ENCODE results near the gene TSPAN4. TPM values are rescaled to one million over a fixed set of nuclear protein-coding genes. Genes with fewer than 3 reads are reported as not detected.
A peak's percentile ranks its signal among the peaks of the same experiment; 100 is the strongest.

Gene TSPAN4
- total and polyA plus RNA-seq, 7 donors, result 11.4 to 38.5 (median 17.7) TPM

- no peak for TF ChIP-seq CTCF (IDR thresholded peaks at IDR 0.05)
- DNase-seq, result no peak
- Histone ChIP-seq H3K36me3 (ENCODE audit: insufficient read depth in 1 of 2, low read depth in 1 of 2) (peaks cover 10 to 46% of the 10 kb centered on the region in 2 donors), H3K9me3 (no peaks in the 10 kb centered on the region), H3K4me1 (peaks cover 26% of the 10 kb centered on the region), H3K27ac (no peak overlapping the region), H3K27me3 (ENCODE audit: insufficient read depth in 3 of 3, low read length in 2 of 3) (no peaks in the 10 kb centered on the region), H3K4me3 (no peak overlapping the region)
- intact Hi-C loops (cut with DNase I), result no loop called here
- WGBS, 3 donors, result 86 to 92% (median 89%) methylated on average over 11 of the region's 11 CpGs
- ATAC-seq, result no peak
Observed at GRCh38 chr11:815675-816432, 26.8 kb upstream of the TSPAN4 start.

- DNase-seq (no peak), ATAC-seq (no peak)
- 76 to 79% (median 77%) methylated on average over 11 of the region's 11 CpGs for WGBS, 3 donors
- Histone ChIP-seq H3K27ac (no peak overlapping the region), H3K4me3 (no peak overlapping the region), H3K9me3 (no peaks in the 10 kb centered on the region), H3K4me1 (peaks cover 26% of the 10 kb centered on the region), H3K27me3 (ENCODE audit: insufficient read depth in 3 of 3, low read length in 2 of 3) (no peaks in the 10 kb centered on the region), H3K36me3 (ENCODE audit: insufficient read depth in 1 of 2, low read depth in 1 of 2) (peaks cover 9 to 41% of the 10 kb centered on the region in 2 donors)
- no peak for TF ChIP-seq CTCF (IDR thresholded peaks at IDR 0.05)
- intact Hi-C loops (cut with DNase I), result no loop called here
Observed at GRCh38 chr11:816433-816779, 26.2 kb upstream of the TSPAN4 start.

- H3K4me3 ChIP-seq, result peak within 1 kb of the TSS; percentile 88
- peaks cover 30% of the 10 kb centered on the region for H3K4me1 ChIP-seq
- peaks cover 2 to 40% of the 10 kb centered on the region in 2 donors for H3K36me3 ChIP-seq (ENCODE audit: insufficient read depth in 1 of 2, low read depth in 1 of 2)
- H3K27me3 ChIP-seq (ENCODE audit: insufficient read depth in 3 of 3, low read length in 2 of 3), result no peaks in the 10 kb centered on the region
- H3K27ac ChIP-seq, result peak within 1 kb of the TSS; percentile 96
- 31 to 42% (median 41%) methylated on average over 17 to 20 of the region's 20 CpGs for WGBS, 3 donors
- no peak for TF ChIP-seq CTCF (IDR thresholded peaks at IDR 0.05)
- ATAC-seq (no peak), DNase-seq (peak; percentile 60 to 78)
- intact Hi-C loops (cut with DNase I), result no loop called here
- no peaks in the 10 kb centered on the region for H3K9me3 ChIP-seq
Observed at GRCh38 chr11:818396-819128, 24.1 kb upstream of the TSPAN4 start, which contains the start of gene PNPLA2. Gene PNPLA2, plus strand, starts transcription at chr11:818914. Its CDS starts 805 bp downstream, at chr11:819719.

GRCh38 chr11:819129-819931 lies 23.3 kb upstream of the TSPAN4 start:
- Histone ChIP-seq H3K27me3 (ENCODE audit: insufficient read depth in 3 of 3, low read length in 2 of 3) (no peaks in the 10 kb centered on the region), H3K4me3 (peak overlapping the region; percentile 88), H3K27ac (peak overlapping the region; percentile 96), H3K9me3 (no peaks in the 10 kb centered on the region), H3K4me1 (peaks cover 37% of the 10 kb centered on the region), H3K36me3 (ENCODE audit: insufficient read depth in 1 of 2, low read depth in 1 of 2) (peaks cover 0 to 40% of the 10 kb centered on the region in 2 donors)
- peak; percentile 15 for TF ChIP-seq CTCF (IDR thresholded peaks at IDR 0.05)
- 0 to 2% (median 0%) methylated on average over 62 to 96 of the region's 96 CpGs for WGBS, 3 donors
- DNase-seq (peak; percentile 95 to 96), ATAC-seq (peak; percentile 75 to 79 (median 77))
- intact Hi-C loops (cut with DNase I), result no loop called here
